IMR-90 (cell line): ENCODE data around the gene TJP3. TPM values are rescaled to one million over a fixed set of nuclear protein-coding genes. Genes with fewer than 3 reads are reported as not detected.

Source experiments
- ATAC-seq: fragments of 200-7000 bp; cut with Tn5 transposase; 2 replicates; pipeline ENCODE4 v1.9.1; 2020; ENCODE audit warnings: low read depth, mild to moderate bottlenecking, moderate library complexity
- BruUV-seq: library from RNA; stranded (reverse); fragments of 400-500 nt; replicated peaks from 2 replicates; lab custom pipeline; 2021; lab: Mats Ljungman, UMichigan
- CTCF ChIA-PET: fragments of 300-600 bp; formaldehyde crosslinking; extraction: SDS; loops from one replicate; lab custom pipeline; 2021; ENCODE audit warnings: antibody characterized with exemption; lab: Yijun Ruan, JAX
- POLR2A ChIA-PET: fragments of 300-600 bp; sonication (Branson Sonifier 250); formaldehyde crosslinking; loops from one replicate; lab custom pipeline; 2022; ENCODE audit warnings: antibody characterized with exemption; ENCODE audit not compliant: unreplicated experiment; lab: Charles Lee
- DNase-seq: peaks from one replicate; pipeline ENCODE4 v3.0.0; 2013
- H2AFZ ChIP-seq: replicated peaks from 2 replicates; pipeline ENCODE3; 2013; ENCODE audit warnings: low read length, mild to moderate bottlenecking; ENCODE audit not compliant: poor library complexity
- H2AK5ac ChIP-seq: 2 replicates; pipeline ENCODE4 v1.6.1; 2013; ENCODE audit warnings: low read depth, low read length, inconsistent platforms
- H2AK9ac ChIP-seq: replicated peaks from 2 replicates; pipeline ENCODE3; 2013; ENCODE audit warnings: mild to moderate bottlenecking, low read depth, low read length, moderate library complexity; ENCODE audit not compliant: poor library complexity
- H2BK120ac ChIP-seq: 2 replicates; pipeline ENCODE4 v1.6.1; 2013; ENCODE audit warnings: low read depth, low read length, inconsistent platforms
- H2BK15ac ChIP-seq: 3 replicates; pipeline ENCODE4 v1.6.1; 2013; ENCODE audit warnings: low read depth, low read length, inconsistent platforms
- H2BK20ac ChIP-seq: 2 replicates; pipeline ENCODE4 v1.6.1; 2013; ENCODE audit warnings: low read depth, mild to moderate bottlenecking, inconsistent platforms, low read length, moderate library complexity
- H2BK5ac ChIP-seq: 2 replicates; pipeline ENCODE4 v1.6.1; 2013; ENCODE audit warnings: mild to moderate bottlenecking, low read depth, low read length, inconsistent platforms; ENCODE audit not compliant: poor library complexity, severe bottlenecking
- H3K14ac ChIP-seq: replicated peaks from 2 replicates; pipeline ENCODE4 v1.6.1; 2013; ENCODE audit warnings: low read depth, low read length, inconsistent platforms
- H3K18ac ChIP-seq: 2 replicates; pipeline ENCODE4 v1.6.1; 2013; ENCODE audit warnings: low read depth, low read length, control low read depth
- H3K23ac ChIP-seq: 2 replicates; pipeline ENCODE4 v1.6.1; 2013; ENCODE audit warnings: low read depth, low read length, inconsistent platforms
- H3K27ac ChIP-seq: 2 replicates; pipeline ENCODE4 v1.5.1; 2013; ENCODE audit warnings: mild to moderate bottlenecking, control low read depth, low read length; ENCODE audit not compliant: insufficient read depth
- H3K27me3 ChIP-seq: 2 replicates; pipeline ENCODE4 v1.6.1; 2013; ENCODE audit warnings: low read length; ENCODE audit not compliant: control insufficient read depth, insufficient read depth
- H3K36me3 ChIP-seq: 2 replicates; pipeline ENCODE4 v1.6.1; 2013; ENCODE audit warnings: low read length, mixed read lengths; ENCODE audit not compliant: control insufficient read depth, insufficient read depth
- H3K4ac ChIP-seq: 2 replicates; pipeline ENCODE4 v1.6.1; 2013; ENCODE audit warnings: low read depth, low read length, inconsistent platforms
- H3K4me1 ChIP-seq: 2 replicates; pipeline ENCODE4 v1.6.1; 2013; ENCODE audit warnings: low read length, mixed read lengths; ENCODE audit not compliant: control insufficient read depth, insufficient read depth
- H3K4me2 ChIP-seq: 2 replicates; pipeline ENCODE4 v1.6.1; 2013; ENCODE audit warnings: low read depth, mild to moderate bottlenecking, control low read depth, low read length, moderate library complexity
- H3K4me3 ChIP-seq: 2 replicates; pipeline ENCODE4 v1.5.1; 2013; ENCODE audit warnings: low read depth, mild to moderate bottlenecking, control low read depth, low read length, moderate library complexity; ENCODE audit not compliant: insufficient read depth
- H3K56ac ChIP-seq: 2 replicates; pipeline ENCODE4 v1.6.1; 2013; ENCODE audit warnings: low read length, inconsistent platforms; ENCODE audit not compliant: insufficient read depth; ENCODE audit errors: extremely low read depth
- H3K79me1 ChIP-seq, 2 experiments: 2 replicates each; pipeline ENCODE4 v1.6.1; 2013; ENCODE audit warnings: low read length in 2 of 2, inconsistent platforms in 1 of 2, low read depth in 1 of 2
- H3K9ac ChIP-seq: 2 replicates; pipeline ENCODE4 v1.6.1; 2013; ENCODE audit warnings: low read depth, low read length, control low read depth
- H3K9me1 ChIP-seq: 2 replicates; pipeline ENCODE4 v1.6.1; 2013; ENCODE audit warnings: low read length, inconsistent platforms; ENCODE audit not compliant: insufficient read depth
- H3K9me3 ChIP-seq: 2 replicates; pipeline ENCODE4 v1.6.1; 2013; ENCODE audit warnings: low read length; ENCODE audit not compliant: control insufficient read depth, insufficient read depth
- H4K20me1 ChIP-seq: 2 replicates; pipeline ENCODE4 v1.6.1; 2013; ENCODE audit warnings: low read length, inconsistent platforms; ENCODE audit not compliant: insufficient read depth
- H4K5ac ChIP-seq: 2 replicates; pipeline ENCODE4 v1.6.1; 2013; ENCODE audit warnings: mild to moderate bottlenecking, low read depth, low read length, control low read depth
- H4K8ac ChIP-seq, 2 experiments: 2 replicates each; pipeline ENCODE4 v1.6.1; 2013; ENCODE audit warnings: low read depth in 2 of 2, low read length in 2 of 2, control low read depth in 1 of 2, inconsistent platforms in 1 of 2
- H4K91ac ChIP-seq: 2 replicates; pipeline ENCODE4 v1.6.1; 2013; ENCODE audit warnings: low read depth, low read length, inconsistent platforms; ENCODE audit not compliant: insufficient read depth
- CEBPB ChIP-seq: IDR thresholded peaks from 2 replicates; pipeline ENCODE4 v1.6.1; 2012; ENCODE audit warnings: low read depth, low read length, improper control_type of control experiment
- CHD1 ChIP-seq: IDR thresholded peaks from 2 replicates; pipeline ENCODE4 v1.6.1; 2012; ENCODE audit warnings: low read depth, low read length, improper control_type of control experiment
- FOS ChIP-seq: fragments of 150-350 bp; IDR thresholded peaks from 2 replicates; pipeline ENCODE4 v1.6.1; 2016; ENCODE audit warnings: low read depth, low read length
- MAFK ChIP-seq: IDR thresholded peaks from 2 replicates; pipeline ENCODE4 v1.6.1; 2012; ENCODE audit warnings: low read depth, low read length, improper control_type of control experiment
- MAZ ChIP-seq: IDR thresholded peaks from 2 replicates; pipeline ENCODE4 v1.6.1; 2012; ENCODE audit warnings: low read depth, mild to moderate bottlenecking, low read length, improper control_type of control experiment, moderate library complexity, borderline replicate concordance
- MXI1 ChIP-seq: IDR thresholded peaks from 2 replicates; pipeline ENCODE4 v1.6.1; 2012; ENCODE audit warnings: low read depth, mild to moderate bottlenecking, low read length, moderate library complexity, borderline replicate concordance
- NFE2L2 ChIP-seq: fragments of 150-350 bp; IDR thresholded peaks from 2 replicates; pipeline ENCODE4 v1.6.1; 2016; ENCODE audit warnings: low read depth, mild to moderate bottlenecking, low read length
- RAD21 ChIP-seq: IDR thresholded peaks from 2 replicates; pipeline ENCODE4 v1.6.1; 2012; ENCODE audit warnings: low read length, improper control_type of control experiment
- RCOR1 ChIP-seq: IDR thresholded peaks from 2 replicates; pipeline ENCODE4 v1.6.1; 2012; ENCODE audit warnings: mild to moderate bottlenecking, low read length, improper control_type of control experiment; ENCODE audit not compliant: insufficient replicate concordance
- RFX5 ChIP-seq: IDR thresholded peaks from 2 replicates; pipeline ENCODE4 v1.8.0; 2012; ENCODE audit warnings: low read depth, mild to moderate bottlenecking, low read length, moderate library complexity
- SMC3 ChIP-seq: fragments of 150-350 bp; IDR thresholded peaks from 2 replicates; pipeline ENCODE4 v1.6.1; 2016; ENCODE audit warnings: low read depth, mild to moderate bottlenecking, antibody characterized with exemption, low read length, moderate library complexity
- WGBS, 2 experiments: methylation state at CpG; one replicate each; pipeline versions ENCODE4 v1.1.5 to v1.1.7; 2013; ENCODE audit warnings: missing lambda C conversion rate in 2 of 2; ENCODE audit not compliant: insufficient read length in 1 of 2; ENCODE audit errors: extremely low coverage in 2 of 2; 5-methylcytosine and 5-hydroxymethylcytosine counted together
- dilution Hi-C: fragments of 300-500 bp; cut with HindIII; formaldehyde crosslinking; loops from one replicate; pipeline ENCODE4 v1.14.3; 2018; ENCODE audit warnings: low sequenced_read_pairs; ENCODE audit not compliant: unreplicated experiment
- in situ Hi-C: fragments of 300-500 bp; cut with MboI; formaldehyde crosslinking; loops from 3 replicates; pipeline ENCODE4 v1.14.3; 2019; ENCODE audit warnings: low sequenced_read_pairs, inconsistent platforms, mixed read lengths
- intact Hi-C: fragments of 100-400 bp; cut with micrococcal nuclease; formaldehyde crosslinking; loops from 2 replicates; pipeline ENCODE4 v1.10.0; 2022
- polyA plus RNA-seq, 3 experiments: library from polyadenylated mRNA; depleted of rRNA; stranded (reverse); fragments of >200 nt; gene quantifications; 2 replicates each; pipeline ENCODE4 v1.2.3, GENCODE V29; 2012; ENCODE audit warnings: low replicate concordance in 1 of 3
- total RNA-seq: library from RNA; depleted of rRNA; stranded (reverse); fragments of >200 nt; gene quantifications from 2 replicates; pipeline ENCODE4 v1.2.3, GENCODE V29; 2012
- TF ChIP-seq, protein P1 (sequence below): conservative IDR thresholded peaks from 2 replicates; pipeline ENCODE4 v1.5.1; 2012; ENCODE audit warnings: mild to moderate bottlenecking, low read depth, low read length, improper control_type of control experiment
- TF ChIP-seq, protein P2 (sequence below): fragments of 150-350 bp; IDR thresholded peaks from 2 replicates; pipeline ENCODE4 v1.6.1; 2017; ENCODE audit warnings: mild to moderate bottlenecking, antibody characterized with exemption, low read length, low read depth

Gene TJP3
- total and polyA plus RNA-seq, 2 of the 4 experiments (the other 2 are of a cell fraction) = not detected

DNA sequence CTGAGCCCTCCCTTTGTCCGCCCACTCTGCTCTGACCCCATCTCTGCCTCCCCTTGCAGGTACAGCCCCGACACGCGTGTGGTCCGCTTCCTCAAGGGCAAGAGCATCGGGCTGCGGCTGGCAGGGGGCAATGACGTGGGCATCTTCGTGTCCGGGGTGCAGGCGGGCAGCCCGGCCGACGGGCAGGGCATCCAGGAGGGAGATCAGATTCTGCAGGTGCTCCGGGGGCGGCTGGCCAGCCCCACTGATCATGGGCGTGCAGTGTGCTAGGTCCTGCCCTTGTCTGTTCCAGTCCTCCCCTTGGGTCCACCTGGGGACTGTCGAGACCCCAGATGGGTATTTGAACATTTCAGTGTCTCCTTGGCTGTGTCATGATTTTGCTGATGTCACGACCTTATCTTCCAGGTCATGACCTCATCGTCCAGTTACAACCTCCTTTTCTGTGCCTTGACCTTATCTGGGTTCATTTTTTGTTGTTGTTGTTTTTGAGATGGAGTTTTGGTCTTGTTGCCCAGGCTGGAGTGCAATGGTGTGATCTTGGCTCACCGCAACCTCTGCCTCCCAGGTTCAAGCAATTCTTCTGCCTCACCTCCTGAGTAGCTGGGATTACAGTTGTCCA, 28.0 kb downstream of the TJP3 start:
- no TSS peak for BruUV-seq
- Histone ChIP-seq H3K4me1 (no peaks in the 10 kb centered on the region), H2BK120ac (no peak overlapping the region), H3K18ac (no peak overlapping the region), H3K9ac (no peak overlapping the region), H2AFZ (no peak overlapping the region), H3K79me1 (no peaks in the 10 kb centered on the region), H3K27me3 (peaks cover 11% of the 10 kb centered on the region), H4K91ac (no peak overlapping the region), H2AK9ac (no peak overlapping the region), H3K4me3 (no peak overlapping the region), H3K9me3 (no peaks in the 10 kb centered on the region; the same call in 1 of the 2 replicates), H3K27ac (no peak overlapping the region), H2BK20ac (no peak overlapping the region), H2BK15ac (no peak overlapping the region), H4K20me1 (no peaks in the 10 kb centered on the region), H3K9me1 (peaks cover 8% of the 10 kb centered on the region; the same call in 1 of the 2 replicates), H4K8ac (no peak overlapping the region), H3K23ac (no peak overlapping the region), H3K4me2 (no peak overlapping the region), H2AK5ac (no peak overlapping the region), H4K5ac (no peak overlapping the region), H3K56ac (no peak overlapping the region), H2BK5ac (no peak overlapping the region), H3K14ac (no peak overlapping the region), H3K4ac (no peak overlapping the region), H3K36me3 (no peaks in the 10 kb centered on the region)
- ChIA-PET POLR2A (no interaction called here), CTCF (no interaction called here)
- TF ChIP-seq MAZ = no peak
- TF ChIP-seq, protein P1, sequence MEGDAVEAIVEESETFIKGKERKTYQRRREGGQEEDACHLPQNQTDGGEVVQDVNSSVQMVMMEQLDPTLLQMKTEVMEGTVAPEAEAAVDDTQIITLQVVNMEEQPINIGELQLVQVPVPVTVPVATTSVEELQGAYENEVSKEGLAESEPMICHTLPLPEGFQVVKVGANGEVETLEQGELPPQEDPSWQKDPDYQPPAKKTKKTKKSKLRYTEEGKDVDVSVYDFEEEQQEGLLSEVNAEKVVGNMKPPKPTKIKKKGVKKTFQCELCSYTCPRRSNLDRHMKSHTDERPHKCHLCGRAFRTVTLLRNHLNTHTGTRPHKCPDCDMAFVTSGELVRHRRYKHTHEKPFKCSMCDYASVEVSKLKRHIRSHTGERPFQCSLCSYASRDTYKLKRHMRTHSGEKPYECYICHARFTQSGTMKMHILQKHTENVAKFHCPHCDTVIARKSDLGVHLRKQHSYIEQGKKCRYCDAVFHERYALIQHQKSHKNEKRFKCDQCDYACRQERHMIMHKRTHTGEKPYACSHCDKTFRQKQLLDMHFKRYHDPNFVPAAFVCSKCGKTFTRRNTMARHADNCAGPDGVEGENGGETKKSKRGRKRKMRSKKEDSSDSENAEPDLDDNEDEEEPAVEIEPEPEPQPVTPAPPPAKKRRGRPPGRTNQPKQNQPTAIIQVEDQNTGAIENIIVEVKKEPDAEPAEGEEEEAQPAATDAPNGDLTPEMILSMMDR = no peak
- no peak for TF ChIP-seq RFX5
- no peak for TF ChIP-seq CHD1
- TF ChIP-seq, protein P2, sequence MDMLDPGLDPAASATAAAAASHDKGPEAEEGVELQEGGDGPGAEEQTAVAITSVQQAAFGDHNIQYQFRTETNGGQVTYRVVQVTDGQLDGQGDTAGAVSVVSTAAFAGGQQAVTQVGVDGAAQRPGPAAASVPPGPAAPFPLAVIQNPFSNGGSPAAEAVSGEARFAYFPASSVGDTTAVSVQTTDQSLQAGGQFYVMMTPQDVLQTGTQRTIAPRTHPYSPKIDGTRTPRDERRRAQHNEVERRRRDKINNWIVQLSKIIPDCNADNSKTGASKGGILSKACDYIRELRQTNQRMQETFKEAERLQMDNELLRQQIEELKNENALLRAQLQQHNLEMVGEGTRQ = no peak
- TF ChIP-seq FOS = no peak
- no peak for TF ChIP-seq NFE2L2
- no peak for TF ChIP-seq SMC3
- TF ChIP-seq RAD21 = no peak
- no peak for TF ChIP-seq MAFK
- TF ChIP-seq RCOR1 = no peak
- TF ChIP-seq MXI1 = no peak
- no peak for TF ChIP-seq CEBPB
- ATAC-seq = no peak
- no peak for DNase-seq
- intact Hi-C loops (no loop called here), in situ Hi-C loops (no loop called here), dilution Hi-C loops (no loop called here)
- WGBS, 2 experiments = 83% methylated on average over 10 of the region's 21 CpGs; no CpG with 5 or more reads in 1 of the 2 experiments
